ENCODE results near the gene ZSWIM6. TPM values are rescaled to one million over a fixed set of nuclear protein-coding genes. Genes with fewer than 3 reads are reported as not detected.

ZSWIM6 gene
- total and polyA plus RNA-seq, 4 experiments from 2014 or later, result 0.23 to 11.3 (median 5.5) TPM

DNA sequence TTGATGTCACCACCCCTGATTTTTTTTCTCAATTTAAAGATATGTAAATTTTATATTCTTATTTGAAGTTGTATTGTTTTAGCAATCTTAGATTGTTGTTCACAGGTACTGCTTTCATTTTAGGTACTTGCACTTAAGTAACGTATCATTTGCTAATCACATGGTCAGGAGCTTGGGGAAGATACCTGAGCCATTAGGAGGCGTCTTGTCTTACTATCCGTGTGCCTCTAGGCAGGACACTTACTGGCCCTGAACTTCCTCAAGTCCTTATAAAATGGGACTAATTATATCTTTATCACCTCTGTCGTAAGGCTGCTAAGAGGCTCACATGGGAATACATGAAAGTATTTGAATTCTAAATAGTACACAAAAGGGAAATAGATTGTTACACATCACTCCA is 18.5 kb downstream of the ZSWIM6 start:
- peaks cover 0 to 2% (median 0%) of the 10 kb centered on the region in 8 donors for H3K9me3 Mint-ChIP-seq
- Histone ChIP-seq H3K27me3 (ENCODE audit: insufficient read depth, low read length) (no peaks in the 10 kb centered on the region), H3K4me1 (ENCODE audit: insufficient read depth, low read length) (no peaks in the 10 kb centered on the region), H3K4me3 (ENCODE audit: low read length in 2 of 2) (no peak overlapping the region), H3K36me3 (ENCODE audit: insufficient read depth, low read length) (no peaks in the 10 kb centered on the region), H3K27ac (ENCODE audit: low read depth, low read length) (no peak overlapping the region), H3K9me3 (ENCODE audit: control insufficient read depth in 1 of 2, low read length in 2 of 2) (no peaks in the 10 kb centered on the region)
- CTCF ChIA-PET (ENCODE audit: partially characterized antibody), result no interaction called here
- H3K27me3 Mint-ChIP-seq, result no peaks in the 10 kb centered on the region
- H3K4me3 Mint-ChIP-seq, result no peak overlapping the region
- H3K36me3 Mint-ChIP-seq, result no peaks in the 10 kb centered on the region
- POLR2A ChIA-PET (ENCODE audit: partially characterized antibody), result no interaction called here
- no peak for DNase-seq
- intact Hi-C loops (cut with micrococcal nuclease), result loop anchor here (1.0 kb wide), 1 partner anchor 8 kb away; no protein-coding TSS in a partner anchor
- peaks cover 29 to 48% (median 44%) of the 10 kb centered on the region in 4 donors for H3K4me1 Mint-ChIP-seq
- H3K27ac Mint-ChIP-seq, result no peak overlapping the region

DNA sequence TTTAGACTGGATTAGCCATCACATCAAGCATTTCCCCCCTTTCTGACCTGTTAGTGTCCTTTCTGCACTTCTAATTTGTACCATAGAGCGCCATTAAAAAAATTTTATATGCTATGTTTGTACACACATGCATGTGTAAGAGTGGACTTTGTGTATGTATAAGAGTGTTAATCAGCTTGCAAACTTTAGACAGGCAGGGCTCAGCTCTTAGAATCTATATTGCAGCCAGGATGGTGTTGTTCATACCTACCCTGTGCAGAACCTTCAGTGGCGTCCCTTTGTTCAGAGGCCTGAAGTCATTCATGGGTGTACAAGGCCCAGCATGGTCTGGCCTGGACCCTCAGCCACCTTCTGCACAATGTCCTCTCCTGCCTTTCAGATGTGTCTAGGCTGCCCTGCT is 19.7 kb downstream of the ZSWIM6 start:
- intact Hi-C loops (cut with micrococcal nuclease), result no loop called here
- CTCF ChIA-PET (ENCODE audit: partially characterized antibody), result no interaction called here
- H3K4me1 Mint-ChIP-seq, result peaks cover 27 to 43% (median 42%) of the 10 kb centered on the region in 4 donors

DNA sequence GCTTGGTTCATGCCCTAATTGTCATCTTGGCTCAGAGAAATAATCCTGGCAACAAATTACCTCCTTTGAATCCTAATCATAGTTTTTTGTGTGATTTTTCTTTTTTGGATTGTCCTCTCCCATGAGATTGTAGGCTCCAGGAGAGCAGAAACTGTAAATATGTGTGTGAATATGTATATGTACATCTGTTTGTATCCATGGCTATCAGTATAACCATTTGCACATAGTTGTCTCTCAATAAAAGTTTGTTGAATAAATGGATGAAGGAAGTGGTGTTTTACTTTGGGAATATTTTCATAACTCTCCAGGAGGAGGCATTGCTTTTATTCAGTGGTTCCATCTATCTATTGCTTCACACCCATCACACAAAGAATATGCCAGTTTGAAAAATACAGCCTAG is 20.1 kb downstream of the ZSWIM6 start:
- Mint-ChIP-seq H3K4me1 (peaks cover 25 to 40% (median 39%) of the 10 kb centered on the region in 4 donors), H3K27me3 (no peaks in the 10 kb centered on the region), H3K9me3 (peaks cover 0 to 5% (median 4%) of the 10 kb centered on the region in 8 donors), H3K36me3 (peaks cover 0 to 1% of the 10 kb centered on the region in 2 donors), H3K27ac (no peak overlapping the region), H3K4me3 (no peak overlapping the region)
- intact Hi-C loops (cut with micrococcal nuclease), result no loop called here
- POLR2A ChIA-PET (ENCODE audit: partially characterized antibody), result no interaction called here
- H3K27ac ChIP-seq (ENCODE audit: low read depth, low read length), result no peak overlapping the region
- no peaks in the 10 kb centered on the region for H3K36me3 ChIP-seq (ENCODE audit: insufficient read depth, low read length)
- no peaks in the 10 kb centered on the region for H3K27me3 ChIP-seq (ENCODE audit: insufficient read depth, low read length)
- no peak overlapping the region for H3K4me3 ChIP-seq (ENCODE audit: low read length in 2 of 2)
- H3K4me1 ChIP-seq (ENCODE audit: insufficient read depth, low read length), result no peaks in the 10 kb centered on the region
- peaks cover 0 to 3% of the 10 kb centered on the region in 2 donors for H3K9me3 ChIP-seq (ENCODE audit: control insufficient read depth in 1 of 2, low read length in 2 of 2)
- no peak for DNase-seq
- CTCF ChIA-PET (ENCODE audit: partially characterized antibody), result no interaction called here

More for the DNA sequence above, 19.7 kb downstream of the ZSWIM6 start:
- Histone ChIP-seq H3K9me3 (ENCODE audit: control insufficient read depth in 1 of 2, low read length in 2 of 2) (no peaks in the 10 kb centered on the region), H3K4me1 (ENCODE audit: insufficient read depth, low read length) (no peaks in the 10 kb centered on the region), H3K4me3 (ENCODE audit: low read length in 2 of 2) (no peak overlapping the region), H3K27me3 (ENCODE audit: insufficient read depth, low read length) (no peaks in the 10 kb centered on the region), H3K36me3 (ENCODE audit: insufficient read depth, low read length) (no peaks in the 10 kb centered on the region), H3K27ac (ENCODE audit: low read depth, low read length) (no peak overlapping the region)
- H3K4me3 Mint-ChIP-seq, result no peak overlapping the region
- H3K9me3 Mint-ChIP-seq, result peaks cover 0 to under 1% (median under 1%) of the 10 kb centered on the region in 8 donors
- POLR2A ChIA-PET (ENCODE audit: partially characterized antibody), result no interaction called here
- no peaks in the 10 kb centered on the region for H3K27me3 Mint-ChIP-seq
- no peak for DNase-seq
- no peak overlapping the region for H3K27ac Mint-ChIP-seq
- peaks cover 0 to 1% of the 10 kb centered on the region in 2 donors for H3K36me3 Mint-ChIP-seq

DNA sequence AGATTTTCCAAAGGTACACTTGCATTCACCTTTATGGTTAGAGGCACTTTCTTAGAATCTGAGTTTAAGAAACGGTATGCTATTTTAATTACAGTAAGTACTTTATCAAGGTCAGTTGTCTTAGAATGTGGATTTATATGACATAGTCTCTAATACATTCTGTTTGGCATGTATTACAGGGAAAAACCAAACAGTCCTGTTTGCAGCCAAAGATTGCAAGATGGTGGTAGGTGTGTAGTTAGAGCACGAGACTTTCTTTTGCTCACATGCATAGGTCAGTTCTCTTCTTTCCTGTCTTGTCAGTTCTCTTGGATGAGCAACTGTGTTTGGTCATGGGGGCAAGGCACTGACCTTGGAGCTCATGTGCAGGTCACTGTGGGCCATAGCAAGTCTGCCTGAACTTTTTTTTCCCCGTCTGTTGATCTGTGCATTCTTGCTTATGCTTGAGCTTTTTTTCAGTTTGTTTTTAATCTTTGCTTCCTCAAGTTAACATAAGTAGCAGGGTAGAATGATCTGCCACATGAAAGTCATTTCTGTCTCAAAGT is 20.6 kb downstream of the ZSWIM6 start:
- intact Hi-C loops (cut with micrococcal nuclease), result no loop called here
- Mint-ChIP-seq H3K27ac (no peak overlapping the region), H3K36me3 (peaks cover 0 to 1% of the 10 kb centered on the region in 2 donors), H3K27me3 (no peaks in the 10 kb centered on the region), H3K9me3 (peaks cover 0 to 7% (median 6%) of the 10 kb centered on the region in 8 donors), H3K4me1 (peaks cover 23 to 37% (median 36%) of the 10 kb centered on the region in 4 donors), H3K4me3 (no peak overlapping the region)
- no peaks in the 10 kb centered on the region for H3K27me3 ChIP-seq (ENCODE audit: insufficient read depth, low read length)
- H3K36me3 ChIP-seq (ENCODE audit: insufficient read depth, low read length), result no peaks in the 10 kb centered on the region
- no peak overlapping the region for H3K27ac ChIP-seq (ENCODE audit: low read depth, low read length)
- H3K4me3 ChIP-seq (ENCODE audit: low read length in 2 of 2), result no peak overlapping the region
- ChIA-PET POLR2A (ENCODE audit: partially characterized antibody) (no interaction called here), CTCF (ENCODE audit: partially characterized antibody) (interaction anchor here (1.1 kb wide), 1 partner anchor 8 kb away, joined by 3 read pairs; no protein-coding TSS in a partner anchor)
- peaks cover 0 to 6% of the 10 kb centered on the region in 2 donors for H3K9me3 ChIP-seq (ENCODE audit: control insufficient read depth in 1 of 2, low read length in 2 of 2)
- no peak for DNase-seq
- no peaks in the 10 kb centered on the region for H3K4me1 ChIP-seq (ENCODE audit: insufficient read depth, low read length)

DNA sequence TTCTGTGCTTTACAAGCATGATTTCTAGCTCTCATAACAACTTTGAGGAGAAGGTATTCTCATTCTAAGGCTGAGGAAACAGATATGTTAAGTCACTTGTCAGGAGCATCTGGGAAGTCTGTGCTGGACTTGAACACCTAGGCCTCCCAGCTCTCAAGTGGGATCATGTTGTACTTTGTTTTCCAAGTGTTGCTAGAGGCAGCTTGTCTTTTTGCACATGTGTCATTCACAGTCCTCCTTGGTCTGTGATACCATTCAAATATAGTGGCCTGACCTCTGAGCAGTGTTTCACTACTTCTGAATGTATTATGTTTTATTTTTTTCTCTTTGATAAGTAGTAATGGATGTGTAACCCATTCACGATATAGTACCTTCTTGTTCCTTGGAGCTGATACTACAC is 21.2 kb downstream of the ZSWIM6 start:
- no peaks in the 10 kb centered on the region for H3K36me3 ChIP-seq (ENCODE audit: insufficient read depth, low read length)
- intact Hi-C loops (cut with micrococcal nuclease), result no loop called here
- CTCF ChIA-PET (ENCODE audit: partially characterized antibody), result interaction anchor here (1.1 kb wide), 1 partner anchor 8 kb away, joined by 3 read pairs; no protein-coding TSS in a partner anchor
- peaks cover 3 to 13% (median 9%) of the 10 kb centered on the region in 8 donors for H3K9me3 Mint-ChIP-seq
- peaks cover 0 to 6% of the 10 kb centered on the region in 2 donors for H3K9me3 ChIP-seq (ENCODE audit: control insufficient read depth in 1 of 2, low read length in 2 of 2)
- no peak overlapping the region for H3K4me3 ChIP-seq (ENCODE audit: low read length in 2 of 2)
- DNase-seq, result no peak
- H3K27me3 Mint-ChIP-seq, result no peaks in the 10 kb centered on the region
- peaks cover 0 to 3% of the 10 kb centered on the region in 2 donors for H3K36me3 Mint-ChIP-seq
- H3K4me3 Mint-ChIP-seq, result no peak overlapping the region
- no peak overlapping the region for H3K27ac Mint-ChIP-seq
- H3K27ac ChIP-seq (ENCODE audit: low read depth, low read length), result no peak overlapping the region
- no peaks in the 10 kb centered on the region for H3K27me3 ChIP-seq (ENCODE audit: insufficient read depth, low read length)
- POLR2A ChIA-PET (ENCODE audit: partially characterized antibody), result no interaction called here
- peaks cover 25 to 38% (median 35%) of the 10 kb centered on the region in 4 donors for H3K4me1 Mint-ChIP-seq
- H3K4me1 ChIP-seq (ENCODE audit: insufficient read depth, low read length), result no peaks in the 10 kb centered on the region

DNA sequence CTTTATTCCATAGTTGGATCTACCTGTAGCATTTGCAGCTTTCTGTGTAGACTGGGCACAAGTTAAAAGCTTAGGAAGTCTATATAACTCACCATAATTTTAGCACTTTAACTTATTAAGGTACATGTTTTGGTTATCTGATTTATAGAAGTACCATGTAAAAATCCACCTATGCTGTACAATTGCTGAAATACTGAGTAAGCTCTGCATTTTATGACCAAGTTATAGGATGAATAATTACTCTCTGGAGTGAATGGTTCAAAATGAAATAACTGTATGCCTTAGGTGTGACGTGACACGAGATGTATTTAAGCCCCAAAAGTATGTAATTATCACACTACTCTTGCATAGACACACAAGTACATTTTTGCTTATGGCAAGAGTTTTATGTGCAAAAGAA is 22.1 kb downstream of the ZSWIM6 start:
- peaks cover 3 to 4% of the 10 kb centered on the region in 2 donors for H3K36me3 Mint-ChIP-seq
- Histone ChIP-seq H3K9me3 (ENCODE audit: control insufficient read depth in 1 of 2, low read length in 2 of 2) (peaks cover 0 to 6% of the 10 kb centered on the region in 2 donors), H3K27me3 (ENCODE audit: insufficient read depth, low read length) (no peaks in the 10 kb centered on the region), H3K36me3 (ENCODE audit: insufficient read depth, low read length) (no peaks in the 10 kb centered on the region), H3K4me3 (ENCODE audit: low read length in 2 of 2) (no peak overlapping the region), H3K27ac (ENCODE audit: low read depth, low read length) (no peak overlapping the region), H3K4me1 (ENCODE audit: insufficient read depth, low read length) (no peaks in the 10 kb centered on the region)
- ChIA-PET CTCF (ENCODE audit: partially characterized antibody) (interaction anchor here (1.4 to 1.6 kb wide), 2 partner anchors 11 to 32 kb away, joined by 4 to 5 read pairs; no protein-coding TSS in a partner anchor), POLR2A (ENCODE audit: partially characterized antibody) (no interaction called here)
- no peaks in the 10 kb centered on the region for H3K27me3 Mint-ChIP-seq
- intact Hi-C loops (cut with micrococcal nuclease), result no loop called here
- no peak overlapping the region for H3K27ac Mint-ChIP-seq
- H3K4me1 Mint-ChIP-seq, result peaks cover 25 to 36% (median 29%) of the 10 kb centered on the region in 4 donors
- H3K4me3 Mint-ChIP-seq, result no peak overlapping the region
- H3K9me3 Mint-ChIP-seq, result peaks cover 3 to 13% (median 9%) of the 10 kb centered on the region in 8 donors
- no peak for DNase-seq

DNA sequence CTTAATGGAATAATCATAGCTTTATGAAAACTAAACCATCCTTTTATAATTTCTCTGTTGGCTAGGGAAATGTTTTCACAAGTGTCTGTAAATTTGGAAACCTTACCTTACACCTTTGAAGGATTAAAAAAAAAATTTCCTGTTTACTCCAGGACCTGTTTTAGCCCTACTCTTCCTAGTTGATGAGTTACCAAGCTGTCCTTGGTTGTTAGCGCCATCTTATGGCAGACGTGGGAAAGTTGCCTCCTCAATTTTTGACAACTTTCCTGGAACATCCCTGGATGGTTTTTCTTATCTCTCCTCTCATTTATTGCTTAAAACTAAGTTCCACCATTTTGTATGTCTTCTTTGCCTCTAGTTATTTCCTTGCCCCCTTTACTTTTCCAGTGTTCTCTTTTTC is 25.7 kb downstream of the ZSWIM6 start:
- H3K9me3 Mint-ChIP-seq, result peaks cover 3 to 13% (median 9%) of the 10 kb centered on the region in 8 donors
- peaks cover 18 to 27% (median 24%) of the 10 kb centered on the region in 4 donors for H3K4me1 Mint-ChIP-seq
- H3K36me3 ChIP-seq (ENCODE audit: insufficient read depth, low read length), result no peaks in the 10 kb centered on the region
- POLR2A ChIA-PET (ENCODE audit: partially characterized antibody), result interaction anchor here (1.7 kb wide), 1 partner anchor 28 kb away, joined by 4 read pairs; no protein-coding TSS in a partner anchor
- no peak overlapping the region for H3K4me3 Mint-ChIP-seq
- H3K9me3 ChIP-seq (ENCODE audit: control insufficient read depth in 1 of 2, low read length in 2 of 2), result peaks cover 0 to 6% of the 10 kb centered on the region in 2 donors
- H3K27ac ChIP-seq (ENCODE audit: low read depth, low read length), result no peak overlapping the region
- CTCF ChIA-PET (ENCODE audit: partially characterized antibody), result no interaction called here
- H3K27me3 ChIP-seq (ENCODE audit: insufficient read depth, low read length), result no peaks in the 10 kb centered on the region
- intact Hi-C loops (cut with micrococcal nuclease), result no loop called here
- H3K27ac Mint-ChIP-seq, result no peak overlapping the region
- DNase-seq, result no peak
- no peaks in the 10 kb centered on the region for H3K27me3 Mint-ChIP-seq
- H3K36me3 Mint-ChIP-seq, result peaks cover 4 to 11% of the 10 kb centered on the region in 2 donors
- H3K4me1 ChIP-seq (ENCODE audit: insufficient read depth, low read length), result no peaks in the 10 kb centered on the region
- no peak overlapping the region for H3K4me3 ChIP-seq (ENCODE audit: low read length in 2 of 2)

Data from CD4-positive, alpha-beta memory T cell (primary cell).